ENCODE measurements around the gene ARHGAP8. TPM values are rescaled to one million over a fixed set of nuclear protein-coding genes. Genes with fewer than 3 reads are reported as not detected.

Gene ARHGAP8
- total and polyA plus RNA-seq, 3 donors from 2014 or later: 9.5 to 15.0 (median 9.7) TPM

DNA sequence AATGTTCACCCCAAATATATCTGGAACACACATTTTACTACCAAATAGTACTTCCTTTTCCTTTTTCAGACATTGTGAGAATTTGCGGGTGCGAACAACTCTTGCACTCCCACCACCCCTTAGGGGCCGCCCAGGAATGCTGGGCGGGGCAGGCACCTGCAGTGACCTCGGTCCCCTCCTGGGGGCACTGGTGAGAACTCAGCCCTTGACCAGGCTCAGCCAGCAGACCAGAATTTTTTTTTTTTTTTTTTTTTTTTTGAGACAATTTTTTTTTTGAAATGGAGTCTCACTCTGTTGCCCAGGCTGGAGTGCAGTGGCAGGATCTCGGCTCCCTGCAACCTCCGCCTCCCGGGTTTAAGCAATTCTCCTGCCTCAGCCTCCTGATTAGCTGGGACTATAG lies 75.8 kb downstream of the ARHGAP8 start:
- no peaks in the 10 kb centered on the region for H3K9me3 ChIP-seq
- no peak for DNase-seq
- H3K27ac ChIP-seq: no peak overlapping the region
- 60 to 75% methylated on average over 5 to 8 of the region's 8 CpGs for WGBS, 2 donors
- no peaks in the 10 kb centered on the region for H3K36me3 ChIP-seq (ENCODE audit: low read depth, missing control alignments)
- intact Hi-C loops (cut with DNase I; ENCODE audit: low total_unique reads): no loop called here
- TF ChIP-seq POLR2A (IDR thresholded peaks at IDR 0.05): no peak
- TF ChIP-seq, protein P1, sequence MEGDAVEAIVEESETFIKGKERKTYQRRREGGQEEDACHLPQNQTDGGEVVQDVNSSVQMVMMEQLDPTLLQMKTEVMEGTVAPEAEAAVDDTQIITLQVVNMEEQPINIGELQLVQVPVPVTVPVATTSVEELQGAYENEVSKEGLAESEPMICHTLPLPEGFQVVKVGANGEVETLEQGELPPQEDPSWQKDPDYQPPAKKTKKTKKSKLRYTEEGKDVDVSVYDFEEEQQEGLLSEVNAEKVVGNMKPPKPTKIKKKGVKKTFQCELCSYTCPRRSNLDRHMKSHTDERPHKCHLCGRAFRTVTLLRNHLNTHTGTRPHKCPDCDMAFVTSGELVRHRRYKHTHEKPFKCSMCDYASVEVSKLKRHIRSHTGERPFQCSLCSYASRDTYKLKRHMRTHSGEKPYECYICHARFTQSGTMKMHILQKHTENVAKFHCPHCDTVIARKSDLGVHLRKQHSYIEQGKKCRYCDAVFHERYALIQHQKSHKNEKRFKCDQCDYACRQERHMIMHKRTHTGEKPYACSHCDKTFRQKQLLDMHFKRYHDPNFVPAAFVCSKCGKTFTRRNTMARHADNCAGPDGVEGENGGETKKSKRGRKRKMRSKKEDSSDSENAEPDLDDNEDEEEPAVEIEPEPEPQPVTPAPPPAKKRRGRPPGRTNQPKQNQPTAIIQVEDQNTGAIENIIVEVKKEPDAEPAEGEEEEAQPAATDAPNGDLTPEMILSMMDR (IDR thresholded peaks at IDR 0.05): peak in 2 of 3 experiments; percentile 21 to 26
- H3K27me3 ChIP-seq: no peaks in the 10 kb centered on the region
- H3K4me3 ChIP-seq: no peak overlapping the region
- no peaks in the 10 kb centered on the region for H3K4me1 ChIP-seq

DNA sequence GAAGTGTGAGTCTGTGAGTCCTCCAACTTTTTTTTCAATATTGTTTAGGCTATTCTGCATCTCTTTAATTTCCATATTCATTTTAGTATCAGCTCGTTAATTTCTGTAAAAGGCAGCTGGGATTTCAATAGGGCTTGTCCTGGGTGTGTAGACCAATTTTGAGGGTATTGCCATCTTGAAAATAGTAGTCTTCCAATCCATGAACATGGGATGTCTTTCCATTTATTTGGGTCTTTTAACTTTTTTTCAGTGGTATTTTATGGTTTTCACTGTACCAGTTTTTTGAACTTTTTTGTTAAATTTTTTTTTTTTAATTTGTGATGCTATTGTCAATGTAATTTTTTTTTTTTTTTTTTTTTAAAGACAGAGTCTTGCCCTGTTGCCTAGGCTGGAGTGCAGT lies 79.5 kb downstream of the ARHGAP8 start:
- intact Hi-C loops (cut with DNase I; ENCODE audit: low total_unique reads): no loop called here
- H3K36me3 ChIP-seq (ENCODE audit: low read depth, missing control alignments): no peaks in the 10 kb centered on the region
- WGBS, 2 donors: 79 to 88% methylated on average over 1 of the region's 1 CpG
- no peaks in the 10 kb centered on the region for H3K9me3 ChIP-seq
- no peaks in the 10 kb centered on the region for H3K27me3 ChIP-seq
- no peak overlapping the region for H3K27ac ChIP-seq
- DNase-seq: no peak
- TF ChIP-seq, protein P1 (IDR thresholded peaks at IDR 0.05): no peak
- TF ChIP-seq POLR2A (IDR thresholded peaks at IDR 0.05): no peak
- no peak overlapping the region for H3K4me3 ChIP-seq
- no peaks in the 10 kb centered on the region for H3K4me1 ChIP-seq

DNA sequence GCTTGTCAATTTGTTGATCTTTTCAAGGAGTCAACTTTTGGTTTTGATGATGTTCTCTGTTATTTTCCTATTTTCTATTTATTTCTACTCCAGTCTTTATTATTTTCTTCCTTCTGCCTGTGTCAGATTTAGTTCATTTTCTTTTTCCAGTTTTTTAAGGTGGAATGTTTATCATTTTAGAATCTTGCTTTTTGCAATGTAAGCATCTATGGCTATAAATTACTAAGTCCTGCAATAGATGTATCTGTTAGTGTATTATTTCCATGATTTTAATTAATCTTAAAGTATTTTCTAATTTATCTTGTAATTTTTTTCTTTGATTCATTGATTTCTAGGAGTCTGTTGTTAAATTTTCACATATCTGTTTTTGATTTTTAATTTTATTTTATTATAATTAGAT lies 81.7 kb downstream of the ARHGAP8 start:
- Histone ChIP-seq H3K4me3 (no peak overlapping the region), H3K27me3 (no peaks in the 10 kb centered on the region), H3K36me3 (ENCODE audit: low read depth, missing control alignments) (no peaks in the 10 kb centered on the region), H3K9me3 (no peaks in the 10 kb centered on the region), H3K27ac (no peak overlapping the region), H3K4me1 (no peaks in the 10 kb centered on the region)
- intact Hi-C loops (cut with DNase I; ENCODE audit: low total_unique reads): no loop called here
- TF ChIP-seq, protein P1 (IDR thresholded peaks at IDR 0.05): no peak
- TF ChIP-seq POLR2A (IDR thresholded peaks at IDR 0.05): no peak
- DNase-seq: no peak

DNA sequence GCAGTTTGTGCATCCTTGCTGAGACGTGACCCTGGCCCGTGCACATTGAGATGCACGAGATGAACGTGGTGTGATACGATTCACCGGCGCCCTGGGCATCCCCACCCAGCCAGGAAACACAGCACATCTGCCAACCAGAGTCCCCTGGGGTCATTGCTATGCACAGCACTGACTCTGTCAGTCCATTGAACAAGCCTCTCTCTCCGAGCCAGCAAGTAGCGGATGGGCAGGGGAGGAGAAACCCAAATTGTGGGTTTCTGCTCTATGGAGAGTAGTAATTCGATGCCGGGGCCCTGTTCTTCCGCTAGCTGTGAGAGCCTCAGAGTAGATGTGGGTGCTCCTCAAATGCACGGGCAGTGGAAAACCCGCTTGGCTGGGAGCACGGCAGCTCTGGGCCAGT lies 85.1 kb downstream of the ARHGAP8 start:
- intact Hi-C loops (cut with DNase I; ENCODE audit: low total_unique reads): no loop called here
- 63 to 85% methylated on average over 8 to 15 of the region's 15 CpGs for WGBS, 2 donors
- Histone ChIP-seq H3K27ac (no peak overlapping the region), H3K4me3 (no peak overlapping the region), H3K27me3 (no peaks in the 10 kb centered on the region), H3K36me3 (ENCODE audit: low read depth, missing control alignments) (no peaks in the 10 kb centered on the region), H3K4me1 (no peaks in the 10 kb centered on the region), H3K9me3 (no peaks in the 10 kb centered on the region)
- TF ChIP-seq POLR2A (IDR thresholded peaks at IDR 0.05): no peak
- TF ChIP-seq, protein P1 (IDR thresholded peaks at IDR 0.05): no peak
- no peak for DNase-seq

DNA sequence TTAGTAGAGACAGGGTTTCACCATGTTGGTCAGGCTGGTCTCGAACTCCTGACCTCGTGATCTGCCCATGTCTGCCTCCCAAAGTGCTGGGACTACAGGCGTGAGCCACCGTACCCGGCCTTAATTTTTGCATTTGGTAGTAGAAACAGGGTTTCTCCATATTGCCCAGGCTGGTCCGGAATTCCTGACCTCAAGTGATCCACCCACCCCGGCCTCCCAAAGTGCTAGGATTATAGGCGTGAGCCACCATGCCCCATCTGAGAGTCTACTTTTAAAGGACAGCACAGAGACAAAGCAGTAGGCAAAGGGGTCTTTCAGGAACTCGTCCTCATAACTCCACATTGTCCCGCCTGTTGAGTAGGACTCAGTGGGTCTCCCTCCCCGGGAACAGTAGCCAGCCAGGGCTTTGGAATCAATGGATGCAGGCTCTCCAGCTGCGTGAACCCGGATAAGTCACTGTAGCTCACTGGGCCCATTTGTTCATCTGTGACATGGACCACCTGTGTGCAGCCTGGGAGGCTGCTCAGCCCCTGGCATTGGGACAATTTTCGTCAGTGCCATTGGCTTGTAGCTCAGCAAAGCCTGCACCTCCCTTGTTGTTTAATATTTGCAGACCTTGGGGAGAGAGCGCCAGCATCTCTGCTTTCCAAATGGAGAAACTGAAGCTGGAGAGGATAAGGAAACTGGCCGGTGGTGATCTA lies 86.1 kb downstream of the ARHGAP8 start:
- Histone ChIP-seq H3K27me3 (no peaks in the 10 kb centered on the region), H3K9me3 (no peaks in the 10 kb centered on the region), H3K36me3 (ENCODE audit: low read depth, missing control alignments) (no peaks in the 10 kb centered on the region), H3K4me1 (no peaks in the 10 kb centered on the region), H3K27ac (no peak overlapping the region), H3K4me3 (no peak overlapping the region)
- intact Hi-C loops (cut with DNase I; ENCODE audit: low total_unique reads): no loop called here
- WGBS, 2 donors: 77 to 78% methylated on average over 15 to 16 of the region's 16 CpGs
- peak; percentile 64 for DNase-seq
- no peak for TF ChIP-seq POLR2A (IDR thresholded peaks at IDR 0.05)
- TF ChIP-seq, protein P1 (IDR thresholded peaks at IDR 0.05): no peak
